OCI-LY7 (cell line): ENCODE data around the gene C1orf87. TPM values are rescaled to one million over a fixed set of nuclear protein-coding genes. Genes with fewer than 3 reads are reported as not detected.

Experiments
- BruUV-seq: library from RNA; stranded (reverse); fragments of 400-500 nt; replicated peaks from 2 replicates; lab custom pipeline; 2021; lab: Mats Ljungman, UMichigan
- CTCF ChIA-PET: fragments of 300-600 bp; sonication (Branson Sonifier 250); formaldehyde crosslinking; loops from one replicate; lab custom pipeline; 2022; ENCODE audit warnings: antibody characterized with exemption; ENCODE audit not compliant: unreplicated experiment; lab: Charles Lee
- POLR2A ChIA-PET: fragments of 300-600 bp; sonication (Branson Sonifier 250); formaldehyde crosslinking; loops from one replicate; lab custom pipeline; 2022; ENCODE audit warnings: antibody characterized with exemption; lab: Charles Lee
- DNase-seq: peaks from one replicate; pipeline ENCODE4 v3.0.0-alpha.2; 2015; ENCODE audit warnings: low spot score
- H2AFZ ChIP-seq: fragments of 200-600 bp; sonication (generic), shearing (Covaris generic); 2 replicates; pipeline ENCODE4 v1.6.1; 2014; ENCODE audit warnings: mild to moderate bottlenecking, antibody characterized with exemption, low read length, moderate library complexity
- H3K27ac ChIP-seq: fragments of 200-600 bp; sonication (generic); 2 replicates; pipeline ENCODE4 v1.5.1; 2014; ENCODE audit warnings: mixed run types, low read depth, mild to moderate bottlenecking, moderate library complexity, low read length, inconsistent platforms; ENCODE audit not compliant: poor library complexity, severe bottlenecking
- H3K36me3 ChIP-seq: fragments of 200-600 bp; sonication (generic); 2 replicates; pipeline ENCODE4 v1.6.1; 2014; ENCODE audit warnings: mild to moderate bottlenecking, antibody characterized with exemption, low read length, moderate library complexity, mixed read lengths; ENCODE audit not compliant: insufficient read depth
- H3K4me1 ChIP-seq: fragments of 200-600 bp; sonication (generic); 2 replicates; pipeline ENCODE4 v1.5.1; 2014; ENCODE audit warnings: mild to moderate bottlenecking, low read length; ENCODE audit not compliant: insufficient read depth, poor library complexity, severe bottlenecking
- H3K4me2 ChIP-seq: fragments of 200-600 bp; sonication (generic); 2 replicates; pipeline ENCODE4 v1.6.1; 2014; ENCODE audit warnings: mild to moderate bottlenecking, low read length
- H3K4me3 ChIP-seq: fragments of 200-600 bp; sonication (generic); 2 replicates; pipeline ENCODE4 v1.5.1; 2014; ENCODE audit warnings: mild to moderate bottlenecking, low read depth, low read length; ENCODE audit not compliant: poor library complexity, severe bottlenecking
- H3K79me2 ChIP-seq: fragments of 200-600 bp; sonication (generic); 2 replicates; pipeline ENCODE4 v1.6.1; 2016; ENCODE audit warnings: low read depth, mild to moderate bottlenecking, low read length, moderate library complexity, mixed read lengths; ENCODE audit not compliant: insufficient read depth
- H3K9me2 ChIP-seq: fragments of 200-600 bp; sonication (generic); 2 replicates; pipeline ENCODE4 v1.6.1; 2016; ENCODE audit warnings: mild to moderate bottlenecking, low read length, mixed read lengths; ENCODE audit not compliant: insufficient read depth
- H3K9me3 ChIP-seq: fragments of 200-600 bp; sonication (generic); 2 replicates; pipeline ENCODE4 v1.6.1; 2014; ENCODE audit warnings: mild to moderate bottlenecking, mixed run types, low read length, mixed read lengths
- H4K20me1 ChIP-seq: fragments of 200-600 bp; sonication (generic); 2 replicates; pipeline ENCODE4 v1.6.1; 2014; ENCODE audit warnings: mild to moderate bottlenecking, antibody characterized with exemption, low read length, moderate library complexity, mixed read lengths; ENCODE audit not compliant: insufficient read depth
- EZH2phosphoT487 ChIP-seq: fragments of 200-600 bp; sonication (generic); IDR thresholded peaks from 2 replicates; pipeline ENCODE4 v1.6.1; 2018; ENCODE audit warnings: low read depth, borderline replicate concordance, mild to moderate bottlenecking, mixed run types, antibody characterized with exemption, low read length, moderate library complexity, mixed read lengths
- intact Hi-C: fragments of 100-400 bp; cut with micrococcal nuclease; formaldehyde crosslinking; loops from one replicate; pipeline ENCODE4 v1.10.0; 2022; ENCODE audit not compliant: unreplicated experiment
- total RNA-seq, 2 experiments: library from RNA; depleted of rRNA in 1 of 2; stranded (reverse); fragments of >200 nt in 1 of 2; shearing (Covaris generic) in 1 of 2; gene quantifications; 2 replicates each; pipeline ENCODE4 v1.2.3, GENCODE V29; 2014 to 2022
- TF ChIP-seq, protein P1 (sequence below): fragments of 200-600 bp; sonication (generic); conservative IDR thresholded peaks from 2 replicates; pipeline ENCODE4 v1.5.1; 2014; ENCODE audit warnings: mild to moderate bottlenecking, antibody characterized with exemption, low read length, moderate library complexity, mixed read lengths

The C1orf87 gene
- total RNA-seq, 2 experiments from 2014 or later = not detected

DNA sequence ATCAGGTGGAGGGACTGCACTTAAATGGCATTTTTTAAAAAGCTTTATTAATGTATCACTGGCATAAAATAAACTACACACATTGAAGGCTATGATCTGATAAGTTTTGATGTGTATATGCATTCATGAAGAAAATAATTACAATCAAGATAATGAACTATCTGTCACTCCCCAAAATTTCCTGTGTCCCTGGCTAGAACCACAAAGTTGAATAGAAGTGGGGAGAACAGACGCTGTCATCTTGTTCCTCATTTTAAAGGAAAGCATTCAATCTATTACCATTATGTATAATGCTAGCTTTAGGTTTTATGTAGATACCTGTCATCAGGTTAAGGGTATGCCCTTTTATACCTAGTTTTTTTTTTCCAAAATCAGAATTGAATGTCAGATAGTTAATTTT is 38.1 kb upstream of the C1orf87 start:
- H3K36me3 ChIP-seq = no peaks in the 10 kb centered on the region
- intact Hi-C loops = no loop called here
- H3K79me2 ChIP-seq = no peaks in the 10 kb centered on the region
- H3K9me3 ChIP-seq = no peaks in the 10 kb centered on the region
- H3K4me2 ChIP-seq = no peak overlapping the region
- no peak overlapping the region for H3K27ac ChIP-seq
- TF ChIP-seq, protein P1, sequence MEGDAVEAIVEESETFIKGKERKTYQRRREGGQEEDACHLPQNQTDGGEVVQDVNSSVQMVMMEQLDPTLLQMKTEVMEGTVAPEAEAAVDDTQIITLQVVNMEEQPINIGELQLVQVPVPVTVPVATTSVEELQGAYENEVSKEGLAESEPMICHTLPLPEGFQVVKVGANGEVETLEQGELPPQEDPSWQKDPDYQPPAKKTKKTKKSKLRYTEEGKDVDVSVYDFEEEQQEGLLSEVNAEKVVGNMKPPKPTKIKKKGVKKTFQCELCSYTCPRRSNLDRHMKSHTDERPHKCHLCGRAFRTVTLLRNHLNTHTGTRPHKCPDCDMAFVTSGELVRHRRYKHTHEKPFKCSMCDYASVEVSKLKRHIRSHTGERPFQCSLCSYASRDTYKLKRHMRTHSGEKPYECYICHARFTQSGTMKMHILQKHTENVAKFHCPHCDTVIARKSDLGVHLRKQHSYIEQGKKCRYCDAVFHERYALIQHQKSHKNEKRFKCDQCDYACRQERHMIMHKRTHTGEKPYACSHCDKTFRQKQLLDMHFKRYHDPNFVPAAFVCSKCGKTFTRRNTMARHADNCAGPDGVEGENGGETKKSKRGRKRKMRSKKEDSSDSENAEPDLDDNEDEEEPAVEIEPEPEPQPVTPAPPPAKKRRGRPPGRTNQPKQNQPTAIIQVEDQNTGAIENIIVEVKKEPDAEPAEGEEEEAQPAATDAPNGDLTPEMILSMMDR = no peak
- DNase-seq = no peak
- no peaks in the 10 kb centered on the region for H4K20me1 ChIP-seq
- no peaks in the 10 kb centered on the region for H3K4me1 ChIP-seq
- no peak overlapping the region for H2AFZ ChIP-seq
- H3K9me2 ChIP-seq = no peaks in the 10 kb centered on the region
- POLR2A ChIA-PET = no interaction called here
- no peak overlapping the region for H3K4me3 ChIP-seq
- CTCF ChIA-PET = no interaction called here
- no TSS peak for BruUV-seq

DNA sequence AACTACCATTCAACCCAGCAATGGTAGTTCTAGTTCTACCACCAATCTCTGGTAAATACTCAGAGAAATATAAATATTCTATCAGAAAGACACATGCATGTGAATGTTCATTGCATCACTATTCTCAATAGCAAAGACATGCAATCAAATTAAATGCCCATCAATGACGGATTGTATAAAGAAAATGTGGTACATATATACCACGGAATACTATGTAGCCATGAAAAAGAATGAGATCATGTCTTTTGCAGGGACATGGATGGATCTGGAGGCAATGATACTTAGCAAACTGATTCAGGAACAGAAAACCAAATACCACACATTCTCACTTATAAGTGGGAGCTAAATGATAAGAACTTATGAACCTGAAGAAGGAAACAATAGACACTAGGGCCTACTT is 37.5 kb upstream of the C1orf87 start:
- POLR2A ChIA-PET = no interaction called here
- H3K79me2 ChIP-seq = no peaks in the 10 kb centered on the region
- no peak overlapping the region for H3K4me2 ChIP-seq
- H3K4me1 ChIP-seq = no peaks in the 10 kb centered on the region
- H3K4me3 ChIP-seq = no peak overlapping the region
- no peak overlapping the region for H2AFZ ChIP-seq
- H4K20me1 ChIP-seq = no peaks in the 10 kb centered on the region
- TF ChIP-seq EZH2phosphoT487 = no peak
- TF ChIP-seq, protein P1 = no peak
- H3K27ac ChIP-seq = no peak overlapping the region
- intact Hi-C loops = no loop called here
- DNase-seq = no peak
- no peaks in the 10 kb centered on the region for H3K36me3 ChIP-seq
- H3K9me2 ChIP-seq = no peaks in the 10 kb centered on the region
- no peaks in the 10 kb centered on the region for H3K9me3 ChIP-seq
- CTCF ChIA-PET = no interaction called here
- BruUV-seq = no TSS peak

DNA sequence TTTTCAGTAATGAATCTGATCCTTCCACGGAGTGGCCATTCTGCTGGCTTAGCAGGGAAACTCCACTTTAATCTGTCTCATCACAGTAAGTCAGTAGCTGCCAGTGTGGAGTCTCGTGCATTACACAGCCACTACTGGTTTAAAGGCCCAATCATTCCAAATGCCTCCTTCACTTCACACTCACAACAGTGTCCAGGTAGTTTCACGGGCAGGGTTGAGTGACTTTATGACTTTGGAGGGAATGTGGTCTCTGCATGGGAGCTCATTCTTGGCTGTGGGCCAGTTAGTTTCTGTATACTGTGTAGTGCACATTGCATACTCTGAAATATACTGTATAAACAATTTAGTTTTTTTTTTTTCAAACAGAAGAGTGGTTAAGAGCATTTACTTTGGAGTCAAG is 34.6 kb upstream of the C1orf87 start:
- intact Hi-C loops = no loop called here
- Histone ChIP-seq H3K36me3 (no peaks in the 10 kb centered on the region), H2AFZ (no peak overlapping the region), H4K20me1 (no peaks in the 10 kb centered on the region), H3K9me2 (no peaks in the 10 kb centered on the region), H3K4me1 (no peaks in the 10 kb centered on the region), H3K9me3 (no peaks in the 10 kb centered on the region), H3K4me3 (no peak overlapping the region), H3K4me2 (no peak overlapping the region), H3K79me2 (no peaks in the 10 kb centered on the region), H3K27ac (no peak overlapping the region)
- TF ChIP-seq EZH2phosphoT487 = no peak
- TF ChIP-seq, protein P1 = no peak
- no peak for DNase-seq
- CTCF ChIA-PET = no interaction called here
- BruUV-seq = no TSS peak
- POLR2A ChIA-PET = interaction anchor here (0.6 to 0.7 kb wide), 2 partner anchors 12 to 1427 kb away, joined by 3 read pairs; no protein-coding TSS in a partner anchor
